IMR-90 (cell line): ENCODE data around the gene OR8B2. TPM values are rescaled to one million over a fixed set of nuclear protein-coding genes. Genes with fewer than 3 reads are reported as not detected.
A peak's percentile ranks its signal among the peaks of the same experiment; 100 is the strongest.
"Not testable (repeated sequence)": the region's sequence is repeated elsewhere in the genome, so short reads cannot be mapped to it uniquely, and the experiment has no call there.

Source experiments
- ATAC-seq: fragments of 200-7000 bp; cut with Tn5 transposase; 2 replicates; pipeline ENCODE4 v1.9.1; 2020; ENCODE audit warnings: low read depth, mild to moderate bottlenecking, moderate library complexity
- BruUV-seq: library from RNA; stranded (reverse); fragments of 400-500 nt; replicated peaks from 2 replicates; lab custom pipeline; 2021; lab: Mats Ljungman, UMichigan
- CTCF ChIA-PET: fragments of 300-600 bp; formaldehyde crosslinking; extraction: SDS; loops from one replicate; lab custom pipeline; 2021; ENCODE audit warnings: antibody characterized with exemption; lab: Yijun Ruan, JAX
- POLR2A ChIA-PET: fragments of 300-600 bp; sonication (Branson Sonifier 250); formaldehyde crosslinking; loops from one replicate; lab custom pipeline; 2022; ENCODE audit warnings: antibody characterized with exemption; ENCODE audit not compliant: unreplicated experiment; lab: Charles Lee
- DNase-seq: peaks from one replicate; pipeline ENCODE4 v3.0.0; 2013
- H2AFZ ChIP-seq: replicated peaks from 2 replicates; pipeline ENCODE3; 2013; ENCODE audit warnings: low read length, mild to moderate bottlenecking; ENCODE audit not compliant: poor library complexity
- H2AK5ac ChIP-seq: 2 replicates; pipeline ENCODE4 v1.6.1; 2013; ENCODE audit warnings: low read depth, low read length, inconsistent platforms
- H2AK9ac ChIP-seq: replicated peaks from 2 replicates; pipeline ENCODE3; 2013; ENCODE audit warnings: mild to moderate bottlenecking, low read depth, low read length, moderate library complexity; ENCODE audit not compliant: poor library complexity
- H2BK120ac ChIP-seq: 2 replicates; pipeline ENCODE4 v1.6.1; 2013; ENCODE audit warnings: low read depth, low read length, inconsistent platforms
- H2BK15ac ChIP-seq: 3 replicates; pipeline ENCODE4 v1.6.1; 2013; ENCODE audit warnings: low read depth, low read length, inconsistent platforms
- H2BK20ac ChIP-seq: 2 replicates; pipeline ENCODE4 v1.6.1; 2013; ENCODE audit warnings: low read depth, mild to moderate bottlenecking, inconsistent platforms, low read length, moderate library complexity
- H2BK5ac ChIP-seq: 2 replicates; pipeline ENCODE4 v1.6.1; 2013; ENCODE audit warnings: mild to moderate bottlenecking, low read depth, low read length, inconsistent platforms; ENCODE audit not compliant: poor library complexity, severe bottlenecking
- H3K14ac ChIP-seq: replicated peaks from 2 replicates; pipeline ENCODE4 v1.6.1; 2013; ENCODE audit warnings: low read depth, low read length, inconsistent platforms
- H3K18ac ChIP-seq: 2 replicates; pipeline ENCODE4 v1.6.1; 2013; ENCODE audit warnings: low read depth, low read length, control low read depth
- H3K23ac ChIP-seq: 2 replicates; pipeline ENCODE4 v1.6.1; 2013; ENCODE audit warnings: low read depth, low read length, inconsistent platforms
- H3K27ac ChIP-seq: 2 replicates; pipeline ENCODE4 v1.5.1; 2013; ENCODE audit warnings: mild to moderate bottlenecking, control low read depth, low read length; ENCODE audit not compliant: insufficient read depth
- H3K27me3 ChIP-seq: 2 replicates; pipeline ENCODE4 v1.6.1; 2013; ENCODE audit warnings: low read length; ENCODE audit not compliant: control insufficient read depth, insufficient read depth
- H3K36me3 ChIP-seq: 2 replicates; pipeline ENCODE4 v1.6.1; 2013; ENCODE audit warnings: low read length, mixed read lengths; ENCODE audit not compliant: control insufficient read depth, insufficient read depth
- H3K4ac ChIP-seq: 2 replicates; pipeline ENCODE4 v1.6.1; 2013; ENCODE audit warnings: low read depth, low read length, inconsistent platforms
- H3K4me1 ChIP-seq: 2 replicates; pipeline ENCODE4 v1.6.1; 2013; ENCODE audit warnings: low read length, mixed read lengths; ENCODE audit not compliant: control insufficient read depth, insufficient read depth
- H3K4me2 ChIP-seq: 2 replicates; pipeline ENCODE4 v1.6.1; 2013; ENCODE audit warnings: low read depth, mild to moderate bottlenecking, control low read depth, low read length, moderate library complexity
- H3K4me3 ChIP-seq: 2 replicates; pipeline ENCODE4 v1.5.1; 2013; ENCODE audit warnings: low read depth, mild to moderate bottlenecking, control low read depth, low read length, moderate library complexity; ENCODE audit not compliant: insufficient read depth
- H3K56ac ChIP-seq: 2 replicates; pipeline ENCODE4 v1.6.1; 2013; ENCODE audit warnings: low read length, inconsistent platforms; ENCODE audit not compliant: insufficient read depth; ENCODE audit errors: extremely low read depth
- H3K79me1 ChIP-seq, 2 experiments: 2 replicates each; pipeline ENCODE4 v1.6.1; 2013; ENCODE audit warnings: low read length in 2 of 2, inconsistent platforms in 1 of 2, low read depth in 1 of 2
- H3K9ac ChIP-seq: 2 replicates; pipeline ENCODE4 v1.6.1; 2013; ENCODE audit warnings: low read depth, low read length, control low read depth
- H3K9me1 ChIP-seq: 2 replicates; pipeline ENCODE4 v1.6.1; 2013; ENCODE audit warnings: low read length, inconsistent platforms; ENCODE audit not compliant: insufficient read depth
- H3K9me3 ChIP-seq: 2 replicates; pipeline ENCODE4 v1.6.1; 2013; ENCODE audit warnings: low read length; ENCODE audit not compliant: control insufficient read depth, insufficient read depth
- H4K20me1 ChIP-seq: 2 replicates; pipeline ENCODE4 v1.6.1; 2013; ENCODE audit warnings: low read length, inconsistent platforms; ENCODE audit not compliant: insufficient read depth
- H4K5ac ChIP-seq: 2 replicates; pipeline ENCODE4 v1.6.1; 2013; ENCODE audit warnings: mild to moderate bottlenecking, low read depth, low read length, control low read depth
- H4K8ac ChIP-seq, 2 experiments: 2 replicates each; pipeline ENCODE4 v1.6.1; 2013; ENCODE audit warnings: low read depth in 2 of 2, low read length in 2 of 2, control low read depth in 1 of 2, inconsistent platforms in 1 of 2
- H4K91ac ChIP-seq: 2 replicates; pipeline ENCODE4 v1.6.1; 2013; ENCODE audit warnings: low read depth, low read length, inconsistent platforms; ENCODE audit not compliant: insufficient read depth
- MAFK ChIP-seq: IDR thresholded peaks from 2 replicates; pipeline ENCODE4 v1.6.1; 2012; ENCODE audit warnings: low read depth, low read length, improper control_type of control experiment
- NFE2L2 ChIP-seq: fragments of 150-350 bp; IDR thresholded peaks from 2 replicates; pipeline ENCODE4 v1.6.1; 2016; ENCODE audit warnings: low read depth, mild to moderate bottlenecking, low read length
- WGBS, 2 experiments: methylation state at CpG; one replicate each; pipeline versions ENCODE4 v1.1.5 to v1.1.7; 2013; ENCODE audit warnings: missing lambda C conversion rate in 2 of 2; ENCODE audit not compliant: insufficient read length in 1 of 2; ENCODE audit errors: extremely low coverage in 2 of 2; 5-methylcytosine and 5-hydroxymethylcytosine counted together
- dilution Hi-C: fragments of 300-500 bp; cut with HindIII; formaldehyde crosslinking; loops from one replicate; pipeline ENCODE4 v1.14.3; 2018; ENCODE audit warnings: low sequenced_read_pairs; ENCODE audit not compliant: unreplicated experiment
- in situ Hi-C: fragments of 300-500 bp; cut with MboI; formaldehyde crosslinking; loops from 3 replicates; pipeline ENCODE4 v1.14.3; 2019; ENCODE audit warnings: low sequenced_read_pairs, inconsistent platforms, mixed read lengths
- intact Hi-C: fragments of 100-400 bp; cut with micrococcal nuclease; formaldehyde crosslinking; loops from 2 replicates; pipeline ENCODE4 v1.10.0; 2022
- polyA plus RNA-seq, 3 experiments: library from polyadenylated mRNA; depleted of rRNA; stranded (reverse); fragments of >200 nt; gene quantifications; 2 replicates each; pipeline ENCODE4 v1.2.3, GENCODE V29; 2012; ENCODE audit warnings: low replicate concordance in 1 of 3
- total RNA-seq: library from RNA; depleted of rRNA; stranded (reverse); fragments of >200 nt; gene quantifications from 2 replicates; pipeline ENCODE4 v1.2.3, GENCODE V29; 2012

OR8B2 gene
- total and polyA plus RNA-seq, 2 of the 4 experiments (the other 2 are of a cell fraction), result not detected

GRCh38 chr11:124394408-124394807 is 10.1 kb upstream of the OR8B2 start:
- Histone ChIP-seq H3K4ac (no peak overlapping the region), H3K56ac (no peak overlapping the region), H2AK9ac (no peak overlapping the region), H4K20me1 (no peaks in the 10 kb centered on the region), H3K9me3 (no peaks in the 10 kb centered on the region), H3K36me3 (no peaks in the 10 kb centered on the region), H2AK5ac (no peak overlapping the region), H3K4me2 (no peak overlapping the region), H3K9me1 (no peaks in the 10 kb centered on the region), H3K4me1 (no peaks in the 10 kb centered on the region), H4K5ac (no peak overlapping the region), H3K23ac (no peak overlapping the region), H2BK20ac (no peak overlapping the region), H2BK5ac (no peak overlapping the region), H3K27ac (no peak overlapping the region), H3K14ac (no peak overlapping the region), H3K18ac (no peak overlapping the region), H4K91ac (no peak overlapping the region), H2AFZ (no peak overlapping the region), H4K8ac (no peak overlapping the region), H3K79me1 (no peaks in the 10 kb centered on the region), H3K27me3 (no peaks in the 10 kb centered on the region; the same call in 1 of the 2 replicates), H3K4me3 (no peak overlapping the region), H2BK15ac (no peak overlapping the region), H2BK120ac (no peak overlapping the region), H3K9ac (no peak overlapping the region)
- ATAC-seq, result no peak
- CTCF ChIA-PET, result interaction anchor here (0.5 to 0.7 kb wide), 2 partner anchors 22 to 153 kb away, joined by 3 read pairs; no protein-coding TSS in a partner anchor
- intact Hi-C loops, result no loop called here
- DNase-seq, result peak; percentile 47
- dilution Hi-C loops, result no loop called here
- in situ Hi-C loops, result no loop called here
- POLR2A ChIA-PET, result no interaction called here
- BruUV-seq, result no TSS peak
- no CpG with 5 or more reads among the region's 3 CpGs for WGBS, 2 experiments
- TF ChIP-seq MAFK (no peak), NFE2L2 (0 out of 2 replicates have a peak, but pooled peaks have one; percentile 6)

- H3K4ac ChIP-seq, H4K8ac ChIP-seq, H3K27ac ChIP-seq, H2BK20ac ChIP-seq, H3K27me3 ChIP-seq, H4K5ac ChIP-seq, H3K4me3 ChIP-seq, ATAC-seq, H3K9me3 ChIP-seq, H2AK5ac ChIP-seq, H2BK15ac ChIP-seq, intact Hi-C loops, H3K79me1 ChIP-seq, POLR2A ChIA-PET, DNase-seq, H3K23ac ChIP-seq, H2AFZ ChIP-seq, H3K56ac ChIP-seq, BruUV-seq, H3K9me1 ChIP-seq, H2AK9ac ChIP-seq, CTCF ChIA-PET, dilution Hi-C loops, H3K4me2 ChIP-seq, H3K36me3 ChIP-seq, H4K20me1 ChIP-seq, H3K18ac ChIP-seq, H2BK5ac ChIP-seq, H3K4me1 ChIP-seq, H4K91ac ChIP-seq, H3K14ac ChIP-seq, in situ Hi-C loops, H3K9ac ChIP-seq, H2BK120ac ChIP-seq: not testable (repeated sequence)
- no CpG with 5 or more reads among the region's 6 CpGs for WGBS, 2 experiments
Measured at GRCh38 chr11:124382857-124383256, 1.4 kb downstream of the OR8B2 start.
